HepG2 (cell line): ENCODE results near the gene RALB. TPM values are rescaled to one million over a fixed set of nuclear protein-coding genes. Genes with fewer than 3 reads are reported as not detected.
A peak's percentile ranks its signal among the peaks of the same experiment; 100 is the strongest.

Source experiments
- FOXA1 ChIP-seq, 2 experiments: fragments of 450-650 bp in 1 of 2; sonication (generic) in 1 of 2; formaldehyde crosslinking in 1 of 2; IDR thresholded peaks; 2 replicates each; pipeline versions ENCODE4 v1.4.0 to v1.6.1; 2016 to 2020; ENCODE audit warnings: missing genetic modification reagents in 1 of 2
- FOXK1 ChIP-seq: sonication (generic); formaldehyde crosslinking; IDR thresholded peaks from 2 replicates; pipeline ENCODE4 v1.4.0; 2020; ENCODE audit warnings: low read depth, missing genetic modification reagents, borderline replicate concordance
- GFI1 ChIP-seq: sonication (generic); formaldehyde crosslinking; IDR thresholded peaks from 2 replicates; pipeline ENCODE4 v1.5.0; 2020; ENCODE audit warnings: missing genetic modification reagents, mild to moderate bottlenecking, borderline replicate concordance
- GTF3A ChIP-seq: sonication (generic); formaldehyde crosslinking; conservative IDR thresholded peaks from 2 replicates; pipeline ENCODE4 v1.4.0; 2020; ENCODE audit warnings: mild to moderate bottlenecking, missing genetic modification reagents
- KLF11 ChIP-seq: IDR thresholded peaks from 2 replicates; pipeline ENCODE4 v1.6.1; 2016; ENCODE audit warnings: missing compliant biosample characterization
- PAX8 ChIP-seq: sonication (generic); formaldehyde crosslinking; IDR thresholded peaks from 2 replicates; pipeline ENCODE4 v1.8.0; 2022; ENCODE audit warnings: mild to moderate bottlenecking, missing genetic modification reagents, borderline replicate concordance
- PHF8 ChIP-seq: sonication (generic); formaldehyde crosslinking; IDR thresholded peaks from 2 replicates; pipeline ENCODE4 v1.5.0; 2020; ENCODE audit warnings: missing genetic modification reagents
- POGZ ChIP-seq: sonication (generic); formaldehyde crosslinking; IDR thresholded peaks from 2 replicates; pipeline ENCODE4 v1.4.0; 2020; ENCODE audit warnings: mild to moderate bottlenecking, missing genetic modification reagents
- SRY ChIP-seq: sonication (generic); formaldehyde crosslinking; IDR thresholded peaks from 2 replicates; pipeline ENCODE4 v1.8.0; 2022; ENCODE audit warnings: mild to moderate bottlenecking, missing genetic modification reagents
- ZFP36L2 ChIP-seq: sonication (generic); formaldehyde crosslinking; IDR thresholded peaks from 2 replicates; pipeline ENCODE4 v1.4.0; 2020; ENCODE audit warnings: missing genetic modification reagents
- ZNF543 ChIP-seq: sonication (generic); formaldehyde crosslinking; IDR thresholded peaks from 2 replicates; pipeline ENCODE4 v1.4.0; 2020; ENCODE audit warnings: mild to moderate bottlenecking, missing genetic modification reagents
- ZNF619 ChIP-seq: sonication (generic); formaldehyde crosslinking; IDR thresholded peaks from 2 replicates; pipeline ENCODE4 v1.4.0; 2020; ENCODE audit warnings: mild to moderate bottlenecking, missing genetic modification reagents
- ZNF672 ChIP-seq: sonication (generic); formaldehyde crosslinking; IDR thresholded peaks from 2 replicates; pipeline ENCODE4 v1.8.1; 2022; ENCODE audit warnings: missing genetic modification reagents
- polyA plus RNA-seq, 8 experiments: library from polyadenylated mRNA; depleted of rRNA in 3 of 8; stranded (reverse) in 7 of 8; unstranded in 1 of 8; fragments of >200 nt; fragmentation: Illumina TruSeq in 4 of 8; extraction: Trizol in 4 of 8; gene quantifications; 2 replicates each; pipeline versions ENCODE4 v1.2.1 to v1.2.3, GENCODE V29; 2011 to 2016; ENCODE audit warnings: low read depth in 4 of 8, missing spikeins in 1 of 8, mixed read lengths in 1 of 8; ENCODE audit not compliant: insufficient read depth in 1 of 8
- total RNA-seq, 5 experiments: library from RNA; depleted of rRNA; stranded (reverse); fragments of >200 nt; fragmentation: Illumina TruSeq; extraction: Trizol; gene quantifications; 2 replicates each; pipeline ENCODE4 v1.2.3, GENCODE V29; 2016; ENCODE audit warnings: low read depth in 1 of 5
- TF ChIP-seq, protein P1 (sequence below): sonication (generic); formaldehyde crosslinking; IDR thresholded peaks from 2 replicates; pipeline ENCODE4 v1.4.0; 2020; ENCODE audit warnings: mild to moderate bottlenecking, low read depth, missing genetic modification reagents
- TF ChIP-seq, protein P2 (sequence below): sonication (generic); formaldehyde crosslinking; IDR thresholded peaks from 2 replicates; pipeline ENCODE4 v1.8.1; 2023; ENCODE audit warnings: mild to moderate bottlenecking, missing genetic modification reagents
- TF ChIP-seq, protein P3 (sequence below), 2 experiments: sonication (generic) in 1 of 2; formaldehyde crosslinking in 1 of 2; IDR thresholded peaks; 2 replicates each; pipeline versions ENCODE4 v1.4.0 to v1.6.1; 2016 to 2020; ENCODE audit warnings: borderline replicate concordance in 1 of 2, low read depth in 1 of 2, mild to moderate bottlenecking in 1 of 2, missing genetic modification reagents in 1 of 2

The RALB gene
- total and polyA plus RNA-seq, 2 of the 13 experiments (the other 11 are each of a cell fraction or from before 2014, with no cell fraction given): 37.8 to 43.2 TPM

DNA sequence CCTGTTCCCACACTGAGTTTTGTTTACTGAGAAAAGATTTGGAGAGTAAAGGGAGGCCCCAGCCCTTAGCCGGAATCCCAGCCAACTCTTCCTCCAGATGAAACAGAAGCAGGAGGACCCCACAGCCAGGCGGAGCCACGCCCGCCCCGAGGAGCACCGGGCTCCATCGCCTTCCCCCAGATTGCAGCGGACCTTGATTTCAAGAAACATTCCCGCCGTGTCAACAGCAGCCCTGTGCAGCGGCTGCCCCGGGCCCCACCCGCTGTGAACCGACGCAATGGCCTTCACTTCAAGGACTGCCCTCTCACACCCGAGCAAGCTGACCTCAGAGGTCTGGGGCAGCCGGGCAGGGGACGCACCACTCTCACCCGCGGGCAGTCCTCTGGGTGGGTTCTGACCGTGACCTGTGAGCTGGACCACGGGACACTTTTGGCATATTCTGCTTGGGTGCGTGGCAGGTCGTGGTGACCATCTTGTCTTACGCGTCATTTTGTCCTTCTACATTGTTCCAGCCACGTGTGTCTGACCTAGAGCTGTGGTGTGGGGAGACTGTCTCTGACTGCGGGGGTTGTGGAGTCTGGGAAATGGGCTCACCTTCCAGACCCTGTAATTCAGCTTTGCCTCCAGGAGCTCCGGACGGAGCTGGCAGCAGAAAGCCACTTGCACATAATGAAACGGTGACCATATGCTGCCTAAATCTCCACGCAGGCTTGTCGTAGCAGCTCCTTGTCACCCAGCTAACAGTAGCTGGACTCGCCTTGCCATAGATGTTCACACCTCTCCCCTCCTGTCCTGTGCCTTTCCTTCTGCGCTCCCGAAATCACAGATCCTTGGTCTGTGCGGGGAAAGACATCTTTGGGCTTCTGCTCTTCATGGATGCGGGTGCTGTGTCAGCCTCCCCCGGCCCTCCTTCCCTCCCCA is 61.3 kb downstream of the RALB start (continued):
- TF ChIP-seq, protein P1, sequence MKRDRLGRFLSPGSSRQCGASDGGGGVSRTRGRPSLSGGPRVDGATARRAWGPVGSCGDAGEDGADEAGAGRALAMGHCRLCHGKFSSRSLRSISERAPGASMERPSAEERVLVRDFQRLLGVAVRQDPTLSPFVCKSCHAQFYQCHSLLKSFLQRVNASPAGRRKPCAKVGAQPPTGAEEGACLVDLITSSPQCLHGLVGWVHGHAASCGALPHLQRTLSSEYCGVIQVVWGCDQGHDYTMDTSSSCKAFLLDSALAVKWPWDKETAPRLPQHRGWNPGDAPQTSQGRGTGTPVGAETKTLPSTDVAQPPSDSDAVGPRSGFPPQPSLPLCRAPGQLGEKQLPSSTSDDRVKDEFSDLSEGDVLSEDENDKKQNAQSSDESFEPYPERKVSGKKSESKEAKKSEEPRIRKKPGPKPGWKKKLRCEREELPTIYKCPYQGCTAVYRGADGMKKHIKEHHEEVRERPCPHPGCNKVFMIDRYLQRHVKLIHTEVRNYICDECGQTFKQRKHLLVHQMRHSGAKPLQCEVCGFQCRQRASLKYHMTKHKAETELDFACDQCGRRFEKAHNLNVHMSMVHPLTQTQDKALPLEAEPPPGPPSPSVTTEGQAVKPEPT (CRISPR knock-in tag): peak; percentile 35; the same call in 1 of the 2 replicates
- TF ChIP-seq KLF11 (CRISPR knock-in tag) (0 out of 2 replicates have a peak, but pooled peaks have one; percentile 4), SRY (CRISPR knock-in tag) (0 out of 2 replicates have a peak, but pooled peaks have one; percentile 51), ZNF619 (CRISPR knock-in tag) (peak; percentile 41; the same call in 1 of the 2 replicates), GFI1 (CRISPR knock-in tag) (peak; percentile 53; the same call in 1 of the 2 replicates), ZNF672 (CRISPR knock-in tag) (no peak), GTF3A (CRISPR knock-in tag) (0 out of 2 replicates have a peak, but pooled peaks have one; percentile 81), FOXA1 (IDR thresholded peaks at IDR 0.05) (no peak), FOXA1 (CRISPR knock-in tag; IDR thresholded peaks at IDR 0.05) (peak; percentile 78), FOXK1 (CRISPR knock-in tag) (0 out of 2 replicates have a peak, but pooled peaks have one; percentile 33), ZNF543 (CRISPR knock-in tag) (0 out of 2 replicates have a peak, but pooled peaks have one; percentile 27), ZFP36L2 (CRISPR knock-in tag) (no peak), POGZ (no peak), PAX8 (CRISPR knock-in tag) (0 out of 2 replicates have a peak, but pooled peaks have one; percentile 47), PHF8 (no peak)
- TF ChIP-seq, protein P2, sequence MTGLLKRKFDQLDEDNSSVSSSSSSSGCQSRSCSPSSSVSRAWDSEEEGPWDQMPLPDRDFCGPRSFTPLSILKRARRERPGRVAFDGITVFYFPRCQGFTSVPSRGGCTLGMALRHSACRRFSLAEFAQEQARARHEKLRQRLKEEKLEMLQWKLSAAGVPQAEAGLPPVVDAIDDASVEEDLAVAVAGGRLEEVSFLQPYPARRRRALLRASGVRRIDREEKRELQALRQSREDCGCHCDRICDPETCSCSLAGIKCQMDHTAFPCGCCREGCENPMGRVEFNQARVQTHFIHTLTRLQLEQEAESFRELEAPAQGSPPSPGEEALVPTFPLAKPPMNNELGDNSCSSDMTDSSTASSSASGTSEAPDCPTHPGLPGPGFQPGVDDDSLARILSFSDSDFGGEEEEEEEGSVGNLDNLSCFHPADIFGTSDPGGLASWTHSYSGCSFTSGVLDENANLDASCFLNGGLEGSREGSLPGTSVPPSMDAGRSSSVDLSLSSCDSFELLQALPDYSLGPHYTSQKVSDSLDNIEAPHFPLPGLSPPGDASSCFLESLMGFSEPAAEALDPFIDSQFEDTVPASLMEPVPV (CRISPR knock-in tag): no peak
- TF ChIP-seq, protein P3, sequence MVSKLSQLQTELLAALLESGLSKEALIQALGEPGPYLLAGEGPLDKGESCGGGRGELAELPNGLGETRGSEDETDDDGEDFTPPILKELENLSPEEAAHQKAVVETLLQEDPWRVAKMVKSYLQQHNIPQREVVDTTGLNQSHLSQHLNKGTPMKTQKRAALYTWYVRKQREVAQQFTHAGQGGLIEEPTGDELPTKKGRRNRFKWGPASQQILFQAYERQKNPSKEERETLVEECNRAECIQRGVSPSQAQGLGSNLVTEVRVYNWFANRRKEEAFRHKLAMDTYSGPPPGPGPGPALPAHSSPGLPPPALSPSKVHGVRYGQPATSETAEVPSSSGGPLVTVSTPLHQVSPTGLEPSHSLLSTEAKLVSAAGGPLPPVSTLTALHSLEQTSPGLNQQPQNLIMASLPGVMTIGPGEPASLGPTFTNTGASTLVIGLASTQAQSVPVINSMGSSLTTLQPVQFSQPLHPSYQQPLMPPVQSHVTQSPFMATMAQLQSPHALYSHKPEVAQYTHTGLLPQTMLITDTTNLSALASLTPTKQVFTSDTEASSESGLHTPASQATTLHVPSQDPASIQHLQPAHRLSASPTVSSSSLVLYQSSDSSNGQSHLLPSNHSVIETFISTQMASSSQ (IDR thresholded peaks at IDR 0.05; ENCODE audit: low read depth): no peak
- TF ChIP-seq, protein P3 (CRISPR knock-in tag; IDR thresholded peaks at IDR 0.05; ENCODE audit: borderline replicate concordance): 0 out of 2 replicates have a peak, but pooled peaks have one; percentile 13
